GM21515 (cell line): Measurements from ENCODE around the gene BCL7B.
"Not testable (repeated sequence)": the region's sequence is repeated elsewhere in the genome, so short reads cannot be mapped to it uniquely, and the experiment has no call there.

Experiments used
- ATAC-seq: cut with Tn5 transposase; IDR thresholded peaks from one replicate; pipeline ENCODE4 v1.9.1; 2021; ENCODE audit not compliant: unreplicated experiment

Gene BCL7B

GRCh38 chr7:73537051-73537450 lies 20.4 kb downstream of the BCL7B start:
- ATAC-seq: no peak

GRCh38 chr7:73536479-73536878 lies 21.0 kb downstream of the BCL7B start:
- no peak for ATAC-seq

GRCh38 chr7:73535918-73536317 lies 21.6 kb downstream of the BCL7B start:
- ATAC-seq: not testable (repeated sequence)

- ATAC-seq: no peak
These were observed 23.7 kb downstream of the BCL7B start for GRCh38 chr7:73533742-73534141.

- no peak for ATAC-seq
These were observed 25.3 kb downstream of the BCL7B start for GRCh38 chr7:73532224-73532623.

- ATAC-seq: no peak
These were observed 26.7 kb downstream of the BCL7B start for GRCh38 chr7:73530800-73531199.

- no peak for ATAC-seq
These were observed 30.3 kb downstream of the BCL7B start for GRCh38 chr7:73526896-73527821.

GRCh38 chr7:73526158-73526494 lies 31.4 kb downstream of the BCL7B start:
- not testable (repeated sequence) for ATAC-seq

GRCh38 chr7:73522105-73522872 lies 35.2 kb downstream of the BCL7B start, which contains the start of gene BAZ1B:
Gene BAZ1B, minus strand, starts transcription at chr7:73522293. Its CDS starts 360 bp downstream, at chr7:73521933.
- ATAC-seq: peak; percentile 78

GRCh38 chr7:73521636-73522104 lies 35.8 kb downstream of the BCL7B start:
- ATAC-seq: peak; percentile 40

- no peak for ATAC-seq
These were observed 36.5 kb downstream of the BCL7B start for GRCh38 chr7:73520673-73521635.

- ATAC-seq: no peak
These were observed 37.4 kb downstream of the BCL7B start for GRCh38 chr7:73519867-73520672.

- ATAC-seq: no peak
These were observed 39.0 kb downstream of the BCL7B start for GRCh38 chr7:73518470-73518869.

GRCh38 chr7:73517241-73517995 lies 40.1 kb downstream of the BCL7B start:
- no peak for ATAC-seq

GRCh38 chr7:73515178-73515577 lies 42.3 kb downstream of the BCL7B start:
- ATAC-seq: no peak

- ATAC-seq: no peak
These were observed 45.3 kb downstream of the BCL7B start for GRCh38 chr7:73512018-73512780.

- ATAC-seq: no peak
These were observed 48.0 kb downstream of the BCL7B start for GRCh38 chr7:73509463-73509862.

GRCh38 chr7:73507556-73507955 lies 49.9 kb downstream of the BCL7B start:
- ATAC-seq: no peak
